Stimulated activated CD4-positive, alpha-beta T cell treated with anti-CD3 and anti-CD28 coated beads, Interleukin-2, amount 100 ng/mL, for 24 hours (primary cell): ENCODE results near the gene CIB4.

ENCODE experiments used
- DNase-seq, 2 donors: peaks; one replicate each; pipeline ENCODE4 v3.0.0-alpha.2; 2020

CIB4 gene

GRCh38 chr2:26619521-26619951 lies 21.6 kb downstream of the CIB4 start:
- DNase-seq, result no peak

- no peak for DNase-seq
Measured at GRCh38 chr2:26619096-26619495, 22.1 kb downstream of the CIB4 start.

- DNase-seq, result no peak
Measured at GRCh38 chr2:26618611-26619010, 22.6 kb downstream of the CIB4 start.

GRCh38 chr2:26617588-26618083 lies 23.5 kb downstream of the CIB4 start:
- no peak for DNase-seq

GRCh38 chr2:26616706-26617587 lies 24.2 kb downstream of the CIB4 start:
- no peak for DNase-seq

- DNase-seq, result no peak
Measured at GRCh38 chr2:26615860-26616705, 25.1 kb downstream of the CIB4 start.

GRCh38 chr2:26615336-26615859 lies 25.8 kb downstream of the CIB4 start:
- DNase-seq, result no peak

GRCh38 chr2:26614216-26615138 lies 26.7 kb downstream of the CIB4 start:
- no peak for DNase-seq

- DNase-seq, result no peak
Measured at GRCh38 chr2:26613241-26614215, 27.6 kb downstream of the CIB4 start.

- DNase-seq, result no peak
Measured at GRCh38 chr2:26612522-26613240, 28.5 kb downstream of the CIB4 start.

GRCh38 chr2:26612034-26612433 lies 29.1 kb downstream of the CIB4 start:
- no peak for DNase-seq

GRCh38 chr2:26610504-26611335 lies 30.4 kb downstream of the CIB4 start:
- DNase-seq, result no peak

GRCh38 chr2:26609839-26610277 lies 31.3 kb downstream of the CIB4 start:
- DNase-seq, result peak in 1 of 2 donors; percentile 17

- no peak for DNase-seq
Measured at GRCh38 chr2:26609205-26609631, 31.9 kb downstream of the CIB4 start.

GRCh38 chr2:26608557-26608956 lies 32.6 kb downstream of the CIB4 start:
- no peak for DNase-seq

- no peak for DNase-seq
Measured at GRCh38 chr2:26607698-26608097, 33.5 kb downstream of the CIB4 start.

- DNase-seq, result no peak
Measured at GRCh38 chr2:26606847-26607190, 34.3 kb downstream of the CIB4 start.

- no peak for DNase-seq
Measured at GRCh38 chr2:26605999-26606846, 34.9 kb downstream of the CIB4 start.
